ENCODE data around the gene NTSR2.

- TF ChIP-seq CTCF (IDR thresholded peaks at IDR 0.05; ENCODE audit: low read length) (no peak), EZH2 (IDR thresholded peaks at IDR 0.05; ENCODE audit: borderline replicate concordance, low read length) (no peak)
Measured at GRCh38 chr2:11610624-11611242, 59.3 kb downstream of the NTSR2 start.

Data from OCI-LY1 (cell line).